Measurements from ENCODE around the gene NCOA7.

Gene NCOA7

DNA sequence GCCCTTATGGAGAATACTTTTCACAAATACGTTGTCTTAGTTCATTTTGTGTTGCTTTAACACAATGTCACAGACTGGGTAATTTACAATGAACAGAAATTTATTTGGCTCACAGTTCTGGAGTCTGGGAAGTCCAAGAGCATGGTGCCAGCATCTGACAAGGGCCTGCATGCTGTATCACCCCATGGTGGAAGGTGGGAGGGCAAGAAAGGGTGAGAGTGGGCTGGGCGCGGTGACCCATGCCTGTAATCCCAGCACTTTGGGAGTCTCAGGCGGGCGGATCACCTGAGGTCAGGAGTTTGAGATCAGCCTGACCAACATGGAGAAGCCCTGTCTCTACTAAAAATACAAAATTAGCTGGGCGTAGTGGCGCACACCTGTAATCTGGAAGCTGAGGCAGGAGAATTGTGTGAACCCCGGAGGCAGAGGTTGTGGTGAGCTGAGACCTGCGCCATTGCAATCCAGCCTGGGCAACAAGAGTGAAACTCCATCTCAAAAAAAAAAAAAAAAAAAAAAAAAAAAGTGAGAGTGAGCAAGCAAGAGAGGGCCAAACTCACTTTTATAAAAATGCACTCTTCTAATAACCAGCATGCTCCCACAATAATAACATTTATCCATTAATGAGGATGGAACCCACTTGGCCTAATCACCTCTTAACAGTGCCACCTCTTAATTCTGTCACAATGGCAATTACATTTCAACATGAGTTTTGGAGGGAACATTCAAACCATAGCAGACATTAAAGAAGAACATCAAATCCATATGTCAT, 36.1 kb downstream of the NCOA7 start:
- TF ChIP-seq, protein P1, sequence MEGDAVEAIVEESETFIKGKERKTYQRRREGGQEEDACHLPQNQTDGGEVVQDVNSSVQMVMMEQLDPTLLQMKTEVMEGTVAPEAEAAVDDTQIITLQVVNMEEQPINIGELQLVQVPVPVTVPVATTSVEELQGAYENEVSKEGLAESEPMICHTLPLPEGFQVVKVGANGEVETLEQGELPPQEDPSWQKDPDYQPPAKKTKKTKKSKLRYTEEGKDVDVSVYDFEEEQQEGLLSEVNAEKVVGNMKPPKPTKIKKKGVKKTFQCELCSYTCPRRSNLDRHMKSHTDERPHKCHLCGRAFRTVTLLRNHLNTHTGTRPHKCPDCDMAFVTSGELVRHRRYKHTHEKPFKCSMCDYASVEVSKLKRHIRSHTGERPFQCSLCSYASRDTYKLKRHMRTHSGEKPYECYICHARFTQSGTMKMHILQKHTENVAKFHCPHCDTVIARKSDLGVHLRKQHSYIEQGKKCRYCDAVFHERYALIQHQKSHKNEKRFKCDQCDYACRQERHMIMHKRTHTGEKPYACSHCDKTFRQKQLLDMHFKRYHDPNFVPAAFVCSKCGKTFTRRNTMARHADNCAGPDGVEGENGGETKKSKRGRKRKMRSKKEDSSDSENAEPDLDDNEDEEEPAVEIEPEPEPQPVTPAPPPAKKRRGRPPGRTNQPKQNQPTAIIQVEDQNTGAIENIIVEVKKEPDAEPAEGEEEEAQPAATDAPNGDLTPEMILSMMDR (IDR thresholded peaks at IDR 0.05), result no peak
- intact Hi-C loops (cut with DNase I; ENCODE audit: low total_unique reads), result no loop called here
- H3K4me1 ChIP-seq, result peaks cover 0 to 19% (median 0%) of the 10 kb centered on the region in 4 donors
- H3K9me3 ChIP-seq, result no peaks in the 10 kb centered on the region
- no peak for DNase-seq
- no peak overlapping the region for H3K27ac ChIP-seq
- H3K4me3 ChIP-seq, result no peak overlapping the region
- no peaks in the 10 kb centered on the region for H3K36me3 ChIP-seq
- no peaks in the 10 kb centered on the region for H3K27me3 ChIP-seq

DNA sequence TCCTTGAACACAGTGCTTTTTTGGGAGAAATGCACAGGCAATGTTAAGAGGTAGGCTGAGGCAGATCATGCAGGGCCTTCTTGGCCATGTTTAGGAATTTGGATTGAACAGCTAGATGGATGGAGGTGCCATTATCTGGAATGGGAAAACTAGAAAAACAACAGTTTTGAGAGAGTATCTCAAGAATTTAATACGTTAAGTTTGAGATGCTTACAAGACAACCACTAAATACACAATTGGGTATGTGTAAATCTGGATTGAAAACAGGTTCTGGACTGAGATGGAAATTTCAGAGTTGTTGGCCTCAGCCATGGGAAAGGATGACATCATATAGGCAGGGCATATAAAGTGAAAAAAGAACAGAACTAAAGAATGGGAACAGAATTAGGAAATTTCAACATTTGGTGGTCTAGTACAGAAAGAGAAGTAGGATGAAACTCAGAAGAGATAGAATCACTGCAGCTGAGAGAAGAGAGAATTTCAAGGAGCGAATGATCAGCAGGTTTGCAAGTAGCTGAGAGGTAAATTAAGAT, 37.1 kb downstream of the NCOA7 start:
- H3K27me3 ChIP-seq, result no peaks in the 10 kb centered on the region
- DNase-seq, result no peak
- no peaks in the 10 kb centered on the region for H3K9me3 ChIP-seq
- no peak overlapping the region for H3K4me3 ChIP-seq
- intact Hi-C loops (cut with DNase I; ENCODE audit: low total_unique reads), result no loop called here
- TF ChIP-seq, protein P1 (IDR thresholded peaks at IDR 0.05), result no peak
- H3K4me1 ChIP-seq, result peaks cover 0 to 22% (median 0%) of the 10 kb centered on the region in 4 donors
- H3K36me3 ChIP-seq, result no peaks in the 10 kb centered on the region
- H3K27ac ChIP-seq, result no peak overlapping the region

DNA sequence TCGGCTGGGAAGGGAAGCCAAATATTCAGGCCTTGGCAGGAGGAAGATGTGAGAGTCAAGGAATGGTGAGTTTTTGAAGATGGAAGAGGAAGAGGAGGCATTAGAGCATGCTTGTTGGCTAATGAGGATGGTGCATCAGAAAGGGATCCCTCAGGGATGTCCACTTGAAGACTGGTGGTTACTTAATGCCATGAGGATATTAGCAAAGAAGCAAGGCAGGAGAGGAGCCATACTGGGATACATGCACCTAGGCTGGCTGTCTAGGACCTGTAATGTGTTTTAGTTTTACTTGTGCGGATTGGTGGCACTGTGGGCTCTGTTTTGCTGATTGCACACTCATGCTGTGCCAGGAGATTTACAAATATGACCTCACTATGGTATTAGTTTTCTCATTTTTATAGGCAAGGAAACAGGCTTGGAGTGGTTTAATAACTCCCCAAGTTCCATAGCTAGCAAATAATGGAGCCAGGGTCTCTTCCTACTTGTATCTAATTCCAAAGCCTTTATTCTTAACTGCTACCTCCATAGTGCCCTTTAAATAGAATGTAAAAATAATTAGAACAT, 37.8 kb downstream of the NCOA7 start:
- H3K36me3 ChIP-seq, result no peaks in the 10 kb centered on the region
- peaks cover 0 to 29% (median 0%) of the 10 kb centered on the region in 4 donors for H3K4me1 ChIP-seq
- DNase-seq, result no peak
- no peaks in the 10 kb centered on the region for H3K9me3 ChIP-seq
- H3K27ac ChIP-seq, result no peak overlapping the region
- TF ChIP-seq, protein P1 (IDR thresholded peaks at IDR 0.05), result no peak
- intact Hi-C loops (cut with DNase I; ENCODE audit: low total_unique reads), result no loop called here
- no peak overlapping the region for H3K4me3 ChIP-seq
- no peaks in the 10 kb centered on the region for H3K27me3 ChIP-seq

DNA sequence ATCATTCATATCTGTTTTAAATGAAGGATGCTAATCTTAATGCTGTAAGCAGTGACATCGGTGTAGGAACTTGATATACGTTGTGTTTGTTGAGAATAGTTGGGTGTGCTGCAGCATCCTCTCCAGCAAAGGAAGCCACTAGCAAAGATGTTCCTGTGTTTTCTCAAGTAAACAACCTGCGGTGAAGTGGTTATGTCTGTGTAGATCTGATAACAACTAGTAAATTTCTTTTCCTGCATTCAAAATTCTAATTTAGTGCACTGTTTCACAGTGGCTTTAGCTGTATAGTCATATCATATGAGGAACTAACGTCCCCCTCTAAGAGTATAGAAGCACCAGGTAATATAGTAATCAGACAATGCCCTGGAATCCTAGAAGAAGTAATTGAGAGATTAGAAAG, 38.7 kb downstream of the NCOA7 start:
- Histone ChIP-seq H3K9me3 (no peaks in the 10 kb centered on the region), H3K27me3 (no peaks in the 10 kb centered on the region), H3K4me3 (no peak overlapping the region), H3K27ac (no peak overlapping the region), H3K36me3 (no peaks in the 10 kb centered on the region), H3K4me1 (peaks cover 0 to 35% (median 0%) of the 10 kb centered on the region in 4 donors)
- intact Hi-C loops (cut with DNase I; ENCODE audit: low total_unique reads), result no loop called here
- TF ChIP-seq, protein P1 (IDR thresholded peaks at IDR 0.05), result no peak
- DNase-seq, result no peak

DNA sequence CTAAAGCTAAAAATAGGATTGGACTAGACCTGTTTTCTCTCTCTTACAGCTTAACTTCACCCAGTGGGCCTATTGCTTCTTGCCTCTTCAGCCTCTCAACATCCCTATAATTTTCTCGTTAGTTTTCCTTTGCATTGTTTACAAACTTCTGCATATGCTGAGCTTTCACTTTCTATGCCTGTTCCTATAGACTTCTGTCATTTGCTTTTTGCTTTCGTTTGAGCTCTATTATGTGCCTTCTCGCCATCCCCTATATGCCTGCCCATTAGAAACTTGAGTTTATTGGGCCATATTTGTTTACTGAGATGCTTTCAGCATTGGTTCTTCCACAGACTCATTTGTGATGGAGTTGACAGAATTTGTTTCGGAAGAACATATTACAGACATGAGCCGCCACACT, 40.9 kb downstream of the NCOA7 start:
- no peaks in the 10 kb centered on the region for H3K36me3 ChIP-seq
- peaks cover 0 to 50% (median 4%) of the 10 kb centered on the region in 4 donors for H3K4me1 ChIP-seq
- intact Hi-C loops (cut with DNase I; ENCODE audit: low total_unique reads), result no loop called here
- no peak for DNase-seq
- H3K9me3 ChIP-seq, result no peaks in the 10 kb centered on the region
- no peaks in the 10 kb centered on the region for H3K27me3 ChIP-seq
- no peak overlapping the region for H3K4me3 ChIP-seq
- TF ChIP-seq, protein P1 (IDR thresholded peaks at IDR 0.05), result no peak
- H3K27ac ChIP-seq, result no peak overlapping the region

Measured in tibial artery (tissue), 4 donors.